ENCODE data around the gene NAT9. TPM values are rescaled to one million over a fixed set of nuclear protein-coding genes. Genes with fewer than 3 reads are reported as not detected.
A peak's percentile ranks its signal among the peaks of the same experiment; 100 is the strongest.

NAT9 gene
- total and polyA plus RNA-seq, 2 of the 4 experiments (the other 2 are of a cell fraction), result 48.9 to 62.0 TPM

DNA sequence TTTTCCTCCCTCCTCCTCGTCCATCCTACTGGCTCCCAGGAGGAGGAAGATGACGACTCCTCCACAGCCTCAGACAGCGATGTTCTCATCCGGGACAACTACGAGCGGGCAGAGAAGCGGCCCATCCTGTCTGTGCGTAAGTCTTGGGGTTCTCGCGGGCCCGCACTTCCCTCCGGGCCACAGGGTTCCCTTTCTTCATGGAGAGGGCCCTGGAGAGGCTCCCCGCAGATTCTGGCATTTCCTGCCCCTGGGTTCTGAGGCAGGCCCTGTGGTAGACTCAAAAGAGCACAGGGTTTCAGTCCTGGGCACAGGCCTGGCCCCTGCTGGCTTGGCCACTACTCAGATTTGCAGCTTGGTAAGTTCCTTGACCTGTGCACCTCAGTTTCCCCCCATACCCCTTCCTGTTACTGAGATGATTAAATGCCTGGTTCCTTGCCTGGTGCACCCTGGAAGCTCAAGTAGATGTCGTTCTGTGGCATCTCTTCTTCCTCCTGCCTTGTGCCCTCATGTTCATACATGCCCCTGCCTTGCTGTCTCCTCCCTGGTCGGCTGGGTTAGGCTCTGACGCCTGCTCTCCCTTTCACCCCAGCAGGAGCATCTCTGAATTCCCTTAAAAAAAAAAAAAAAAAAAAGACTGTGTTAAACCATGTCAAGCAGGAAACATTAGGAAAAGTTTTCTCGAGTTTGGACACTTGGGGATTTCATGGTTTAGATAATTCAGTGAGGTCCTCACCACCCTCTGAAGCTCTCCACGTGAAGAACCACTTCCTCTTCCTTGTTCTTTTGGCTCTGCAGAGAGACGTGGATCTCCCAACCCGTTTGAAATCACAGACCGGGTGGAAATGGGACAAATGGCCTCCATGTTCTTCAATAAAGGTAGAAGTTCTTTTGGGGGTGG lies 14.3 kb upstream of the NAT9 start:
- Histone ChIP-seq H2BK120ac (ENCODE audit: low read depth, low read length) (no peak overlapping the region), H2AK9ac (replicated peaks; ENCODE audit: low read depth, low read length, poor library complexity) (peak overlapping the region; percentile 51), H3K9me3 (ENCODE audit: control insufficient read depth, insufficient read depth, low read length) (no peaks in the 10 kb centered on the region), H3K14ac (replicated peaks; ENCODE audit: low read depth, low read length) (no peak overlapping the region), H3K36me3 (ENCODE audit: control insufficient read depth, insufficient read depth, low read length) (peaks cover 30% of the 10 kb centered on the region), H3K9me1 (ENCODE audit: insufficient read depth, low read length) (no peaks in the 10 kb centered on the region), H3K27me3 (ENCODE audit: control insufficient read depth, insufficient read depth, low read length) (no peaks in the 10 kb centered on the region), H2BK5ac (ENCODE audit: low read depth, low read length, poor library complexity, severe bottlenecking) (no peak overlapping the region), H2BK20ac (ENCODE audit: low read depth, low read length) (no peak overlapping the region), H3K23ac (ENCODE audit: low read depth, low read length) (no peak overlapping the region), H2BK15ac (ENCODE audit: low read depth, low read length) (no peak overlapping the region), H2AK5ac (ENCODE audit: low read depth, low read length) (no peak overlapping the region), H3K4me3 (ENCODE audit: insufficient read depth, low read depth, low read length) (no peak overlapping the region), H4K8ac (ENCODE audit: low read depth in 2 of 2, low read length in 2 of 2) (no peak overlapping the region), H3K4me2 (ENCODE audit: low read depth, low read length) (no peak overlapping the region), H4K20me1 (ENCODE audit: insufficient read depth, low read length) (no peaks in the 10 kb centered on the region; the same call in none of the 2 replicates), H3K56ac (ENCODE audit: extremely low read depth, insufficient read depth, low read length) (no peak overlapping the region), H3K9ac (ENCODE audit: low read depth, low read length) (no peak overlapping the region), H4K5ac (ENCODE audit: low read depth, low read length) (no peak overlapping the region), H2AFZ (replicated peaks; ENCODE audit: low read length, poor library complexity) (no peak overlapping the region), H3K79me1 (ENCODE audit: low read depth in 1 of 2, low read length in 2 of 2) (no peaks in the 10 kb centered on the region), H3K4ac (ENCODE audit: low read depth, low read length) (no peak overlapping the region), H3K4me1 (ENCODE audit: control insufficient read depth, insufficient read depth, low read length) (no peaks in the 10 kb centered on the region), H3K18ac (ENCODE audit: low read depth, low read length) (no peak overlapping the region), H4K91ac (ENCODE audit: insufficient read depth, low read depth, low read length) (no peak overlapping the region), H3K27ac (ENCODE audit: insufficient read depth, low read length) (no peak overlapping the region)
- no TSS peak for BruUV-seq (replicated peaks)
- DNase-seq, result no peak
- intact Hi-C loops (cut with micrococcal nuclease) (loop anchor here (1.0 kb wide), 2 partner anchors 75 to 168 kb away; no protein-coding TSS in a partner anchor), dilution Hi-C loops (cut with HindIII; ENCODE audit: low sequenced_read_pairs, unreplicated experiment) (no loop called here), in situ Hi-C loops (cut with MboI; ENCODE audit: low sequenced_read_pairs) (loop anchor here (5.0 kb wide), 1 partner anchor 77 kb away; no protein-coding TSS in a partner anchor)
- WGBS, 2 experiments (ENCODE audit: extremely low coverage in 2 of 2, insufficient read length in 1 of 2), result 100% methylated on average over 1 of the region's 21 CpGs; no CpG with 5 or more reads in 1 of the 2 experiments
- POLR2A ChIA-PET (ENCODE audit: unreplicated experiment), result no interaction called here
- CTCF ChIA-PET, result interaction anchor here (0.5 to 1.7 kb wide), 9 partner anchors 45 to 195 kb away, joined by 3 to 10 read pairs (median 3); partner anchors contain the start of gene GRIN2C
- no peak for ATAC-seq (ENCODE audit: low read depth)
- no peak for TF ChIP-seq BHLHE40 (IDR thresholded peaks at IDR 0.05; ENCODE audit: low read depth, low read length)
- TF ChIP-seq MAZ (IDR thresholded peaks at IDR 0.05; ENCODE audit: borderline replicate concordance, low read depth, low read length), result no peak
- no peak for TF ChIP-seq FOS (IDR thresholded peaks at IDR 0.05; ENCODE audit: low read depth, low read length)
- no peak for TF ChIP-seq SMC3 (IDR thresholded peaks at IDR 0.05; ENCODE audit: low read depth, low read length)
- no peak for TF ChIP-seq CTCF (conservative IDR thresholded peaks at IDR 0.05; ENCODE audit: low read depth, low read length)
- TF ChIP-seq MAFK (IDR thresholded peaks at IDR 0.05; ENCODE audit: low read depth, low read length), result no peak
- no peak for TF ChIP-seq MXI1 (IDR thresholded peaks at IDR 0.05; ENCODE audit: borderline replicate concordance, low read depth, low read length)
- no peak for TF ChIP-seq RCOR1 (IDR thresholded peaks at IDR 0.05; ENCODE audit: insufficient replicate concordance, low read length)
- TF ChIP-seq RFX5 (IDR thresholded peaks at IDR 0.05; ENCODE audit: low read depth, low read length), result no peak
- no peak for TF ChIP-seq CEBPB (IDR thresholded peaks at IDR 0.05; ENCODE audit: low read depth, low read length)
- TF ChIP-seq, protein P1, sequence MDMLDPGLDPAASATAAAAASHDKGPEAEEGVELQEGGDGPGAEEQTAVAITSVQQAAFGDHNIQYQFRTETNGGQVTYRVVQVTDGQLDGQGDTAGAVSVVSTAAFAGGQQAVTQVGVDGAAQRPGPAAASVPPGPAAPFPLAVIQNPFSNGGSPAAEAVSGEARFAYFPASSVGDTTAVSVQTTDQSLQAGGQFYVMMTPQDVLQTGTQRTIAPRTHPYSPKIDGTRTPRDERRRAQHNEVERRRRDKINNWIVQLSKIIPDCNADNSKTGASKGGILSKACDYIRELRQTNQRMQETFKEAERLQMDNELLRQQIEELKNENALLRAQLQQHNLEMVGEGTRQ (IDR thresholded peaks at IDR 0.05; ENCODE audit: low read depth, low read length), result no peak
- TF ChIP-seq ELK1 (IDR thresholded peaks at IDR 0.05; ENCODE audit: borderline replicate concordance, low read depth, low read length), result no peak
- TF ChIP-seq RAD21 (IDR thresholded peaks at IDR 0.05; ENCODE audit: low read length), result no peak
- no peak for TF ChIP-seq CHD1 (IDR thresholded peaks at IDR 0.05; ENCODE audit: low read depth, low read length)

Data from IMR-90 (cell line).